Neutrophil (primary cell): Measurements from ENCODE around the gene SPINT1.

Source experiments
- H3K27ac ChIP-seq: fragments of 200-600 bp; sonication (generic); 2 replicates; pipeline ENCODE4 v1.5.1; 2016; ENCODE audit warnings: mild to moderate bottlenecking, moderate library complexity
- H3K27me3 ChIP-seq: fragments of 200-600 bp; sonication (generic); 2 replicates; pipeline ENCODE4 v1.6.0; 2016; ENCODE audit warnings: mild to moderate bottlenecking
- H3K36me3 ChIP-seq: fragments of 200-600 bp; sonication (generic); 2 replicates; pipeline ENCODE4 v1.5.1; 2017
- H3K4me1 ChIP-seq, 2 experiments: fragments of 200-600 bp in 1 of 2; sonication (generic) in 1 of 2; 1 replicate in 1 of 2; 2 replicates in 1 of 2; pipeline versions ENCODE4 v1.5.1 to v1.6.1; 2013 to 2016; ENCODE audit warnings: low read depth in 1 of 2, low read length in 1 of 2, mild to moderate bottlenecking in 1 of 2, moderate library complexity in 1 of 2; ENCODE audit not compliant: control insufficient read depth in 1 of 2, insufficient read depth in 1 of 2
- H3K4me3 ChIP-seq, 2 experiments: fragments of 200-600 bp in 1 of 2; sonication (generic) in 1 of 2; 1 replicate in 1 of 2; 2 replicates in 1 of 2; pipeline ENCODE4 v1.5.1; 2013 to 2016; ENCODE audit warnings: low read depth in 1 of 2, low read length in 1 of 2, mild to moderate bottlenecking in 1 of 2, moderate library complexity in 1 of 2
- H3K9me3 ChIP-seq: fragments of 200-600 bp; sonication (generic); 2 replicates; pipeline ENCODE4 v1.5.1; 2016
- TF ChIP-seq, protein P1 (sequence below): fragments of 200-600 bp; sonication (generic); IDR thresholded peaks from 2 replicates; pipeline ENCODE4 v1.5.1; 2016; ENCODE audit warnings: antibody characterized with exemption

Gene SPINT1

GRCh38 chr15:40872791-40873693 is 29.2 kb downstream of the SPINT1 start:
- Histone ChIP-seq H3K27me3 (peaks cover 50% of the 10 kb centered on the region), H3K9me3 (no peaks in the 10 kb centered on the region), H3K4me1 (peaks cover 13 to 14% of the 10 kb centered on the region in 2 experiments), H3K27ac (no peak overlapping the region), H3K36me3 (no peaks in the 10 kb centered on the region), H3K4me3 (peak overlapping the region; percentile 52 to 64)
- TF ChIP-seq, protein P1, sequence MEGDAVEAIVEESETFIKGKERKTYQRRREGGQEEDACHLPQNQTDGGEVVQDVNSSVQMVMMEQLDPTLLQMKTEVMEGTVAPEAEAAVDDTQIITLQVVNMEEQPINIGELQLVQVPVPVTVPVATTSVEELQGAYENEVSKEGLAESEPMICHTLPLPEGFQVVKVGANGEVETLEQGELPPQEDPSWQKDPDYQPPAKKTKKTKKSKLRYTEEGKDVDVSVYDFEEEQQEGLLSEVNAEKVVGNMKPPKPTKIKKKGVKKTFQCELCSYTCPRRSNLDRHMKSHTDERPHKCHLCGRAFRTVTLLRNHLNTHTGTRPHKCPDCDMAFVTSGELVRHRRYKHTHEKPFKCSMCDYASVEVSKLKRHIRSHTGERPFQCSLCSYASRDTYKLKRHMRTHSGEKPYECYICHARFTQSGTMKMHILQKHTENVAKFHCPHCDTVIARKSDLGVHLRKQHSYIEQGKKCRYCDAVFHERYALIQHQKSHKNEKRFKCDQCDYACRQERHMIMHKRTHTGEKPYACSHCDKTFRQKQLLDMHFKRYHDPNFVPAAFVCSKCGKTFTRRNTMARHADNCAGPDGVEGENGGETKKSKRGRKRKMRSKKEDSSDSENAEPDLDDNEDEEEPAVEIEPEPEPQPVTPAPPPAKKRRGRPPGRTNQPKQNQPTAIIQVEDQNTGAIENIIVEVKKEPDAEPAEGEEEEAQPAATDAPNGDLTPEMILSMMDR = no peak

GRCh38 chr15:40873694-40874561 is 30.1 kb downstream of the SPINT1 start, which contains the start of gene RHOV:
Gene RHOV (minus strand): TSS chr15:40874234. CDS start chr15:40874139, 95 bp downstream.
- peak within 1 kb of the TSS; percentile 52 to 64 for H3K4me3 ChIP-seq
- peaks cover 50% of the 10 kb centered on the region for H3K27me3 ChIP-seq
- H3K36me3 ChIP-seq = no peaks in the 10 kb centered on the region
- H3K9me3 ChIP-seq = no peaks in the 10 kb centered on the region
- H3K4me1 ChIP-seq = peaks cover 13 to 14% of the 10 kb centered on the region in 2 experiments
- H3K27ac ChIP-seq = no peak within 1 kb of the TSS
- TF ChIP-seq, protein P1 = no peak

GRCh38 chr15:40875991-40876730 is 32.3 kb downstream of the SPINT1 start:
- H3K4me3 ChIP-seq = no peak overlapping the region
- no peaks in the 10 kb centered on the region for H3K9me3 ChIP-seq
- TF ChIP-seq, protein P1 = no peak
- H3K4me1 ChIP-seq = peaks cover 13 to 14% of the 10 kb centered on the region in 2 experiments
- peaks cover 44% of the 10 kb centered on the region for H3K27me3 ChIP-seq
- no peaks in the 10 kb centered on the region for H3K36me3 ChIP-seq
- no peak overlapping the region for H3K27ac ChIP-seq

DNA sequence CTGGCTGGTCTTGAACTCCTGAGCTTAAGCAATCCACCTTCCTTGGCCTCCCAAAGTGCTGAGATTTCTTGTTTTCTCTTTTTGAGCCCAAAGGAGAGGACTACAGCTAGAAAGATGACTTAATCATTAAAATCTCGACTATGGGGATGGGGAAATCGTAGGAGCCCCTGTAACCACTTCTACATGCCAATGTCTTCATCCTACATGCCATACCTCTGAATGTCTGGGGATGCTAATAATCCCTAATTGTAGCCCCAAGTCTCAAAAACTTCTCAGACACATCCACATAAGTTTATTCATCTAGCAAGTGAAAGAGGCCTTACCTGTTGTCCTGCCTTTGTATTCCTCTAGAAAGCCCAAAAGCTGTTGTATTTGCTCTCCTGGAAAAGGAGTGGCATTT is 33.8 kb downstream of the SPINT1 start:
- H3K4me3 ChIP-seq = no peak overlapping the region
- TF ChIP-seq, protein P1 = no peak
- peaks cover 29% of the 10 kb centered on the region for H3K27me3 ChIP-seq
- H3K9me3 ChIP-seq = no peaks in the 10 kb centered on the region
- peaks cover 13 to 14% of the 10 kb centered on the region in 2 experiments for H3K4me1 ChIP-seq
- H3K36me3 ChIP-seq = no peaks in the 10 kb centered on the region
- no peak overlapping the region for H3K27ac ChIP-seq

GRCh38 chr15:40878785-40879184 is 34.9 kb downstream of the SPINT1 start:
- TF ChIP-seq, protein P1 = no peak
- Histone ChIP-seq H3K27me3 (peaks cover 18% of the 10 kb centered on the region), H3K9me3 (no peaks in the 10 kb centered on the region), H3K4me1 (peaks cover 6 to 7% of the 10 kb centered on the region in 2 experiments), H3K27ac (no peak overlapping the region), H3K36me3 (no peaks in the 10 kb centered on the region), H3K4me3 (no peak overlapping the region)
